Jurkat, Clone E6-1 (cell line): ENCODE data around the gene CCZ1.
"Not testable (repeated sequence)": the region's sequence is repeated elsewhere in the genome, so short reads cannot be mapped to it uniquely, and the experiment has no call there.

Experiments used
- DNase-seq: peaks from one replicate; pipeline ENCODE4 v3.0.0-alpha.2; 2011; ENCODE audit warnings: low read depth, low spot score
- H3K4me3 ChIP-seq: 2 replicates; pipeline ENCODE4 v1.5.1; 2011; ENCODE audit warnings: mild to moderate bottlenecking, low read length, control low read depth, moderate library complexity

CCZ1 gene

GRCh38 chr7:5903002-5903401, 4.5 kb downstream of the CCZ1 start:
- DNase-seq, H3K4me3 ChIP-seq: not testable (repeated sequence)

- DNase-seq, H3K4me3 ChIP-seq: not testable (repeated sequence)
Measured at GRCh38 chr7:5904726-5905125, 6.2 kb downstream of the CCZ1 start.

DNA sequence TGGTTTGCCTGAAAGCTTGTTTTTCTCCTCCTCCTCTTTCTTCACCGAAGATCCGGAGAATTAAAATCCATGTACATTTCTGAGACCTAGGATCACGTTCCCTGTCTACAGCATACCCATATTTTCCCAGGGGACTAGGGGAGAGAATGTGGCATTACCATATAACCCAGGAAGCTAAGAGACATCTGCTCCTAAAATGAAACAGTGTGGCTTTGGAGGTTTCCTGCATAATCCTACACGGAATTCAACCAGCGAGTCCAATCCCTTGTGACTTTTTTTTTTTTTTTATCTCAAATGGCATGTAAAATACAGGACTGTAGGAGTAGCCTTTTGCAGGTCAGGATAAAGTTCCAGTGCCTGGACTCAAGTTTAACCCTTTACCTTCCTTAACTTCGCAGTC, 10.3 kb downstream of the CCZ1 start:
- DNase-seq, H3K4me3 ChIP-seq: not testable (repeated sequence)

- H3K4me3 ChIP-seq, DNase-seq: not testable (repeated sequence)
Measured at GRCh38 chr7:5916529-5916928, 18.0 kb downstream of the CCZ1 start.

DNA sequence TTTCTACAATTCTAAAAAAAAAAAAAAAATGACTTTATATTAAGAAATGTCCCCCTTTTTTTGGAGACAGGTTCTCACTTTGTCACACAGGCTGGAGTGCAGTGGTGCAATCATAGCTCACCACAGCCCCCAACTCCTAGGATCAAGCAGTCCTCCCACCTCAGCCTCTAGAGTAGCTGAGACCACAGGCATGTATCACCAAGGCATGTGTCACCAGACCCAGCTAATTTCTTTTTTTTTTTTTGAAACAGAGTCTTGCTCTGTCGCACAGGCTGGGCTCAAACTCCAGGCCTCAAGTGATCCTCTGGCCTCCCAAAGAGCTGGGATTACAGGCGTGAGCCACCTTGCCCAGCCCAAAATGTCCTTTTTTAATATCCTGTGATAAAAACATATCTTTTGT, 25.6 kb downstream of the CCZ1 start:
- DNase-seq, H3K4me3 ChIP-seq: not testable (repeated sequence)

GRCh38 chr7:5924630-5925029, 26.1 kb downstream of the CCZ1 start:
- DNase-seq, H3K4me3 ChIP-seq: not testable (repeated sequence)

GRCh38 chr7:5926263-5926870, 27.8 kb downstream of the CCZ1 start:
- not testable (repeated sequence) for H3K4me3 ChIP-seq, DNase-seq

DNA sequence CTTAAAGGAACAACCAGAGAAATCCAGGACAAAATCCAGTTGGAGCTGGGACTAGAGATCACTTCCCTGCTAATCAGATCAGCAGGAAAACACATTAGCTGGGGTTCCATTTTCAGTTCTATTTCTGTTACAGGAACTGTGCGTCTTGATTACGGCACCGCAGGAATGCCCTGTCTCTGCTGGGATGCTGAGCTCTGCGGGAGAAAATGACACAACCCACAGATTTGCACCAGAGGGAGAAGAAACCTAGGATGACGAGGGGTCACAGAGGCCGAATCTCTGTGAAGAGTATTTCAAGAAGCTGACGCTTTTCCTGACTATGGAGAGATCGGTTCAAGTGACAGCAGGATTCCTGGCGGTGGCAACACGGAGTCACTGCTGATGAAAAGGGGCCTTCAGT, 31.8 kb downstream of the CCZ1 start:
- H3K4me3 ChIP-seq, DNase-seq: not testable (repeated sequence)

DNA sequence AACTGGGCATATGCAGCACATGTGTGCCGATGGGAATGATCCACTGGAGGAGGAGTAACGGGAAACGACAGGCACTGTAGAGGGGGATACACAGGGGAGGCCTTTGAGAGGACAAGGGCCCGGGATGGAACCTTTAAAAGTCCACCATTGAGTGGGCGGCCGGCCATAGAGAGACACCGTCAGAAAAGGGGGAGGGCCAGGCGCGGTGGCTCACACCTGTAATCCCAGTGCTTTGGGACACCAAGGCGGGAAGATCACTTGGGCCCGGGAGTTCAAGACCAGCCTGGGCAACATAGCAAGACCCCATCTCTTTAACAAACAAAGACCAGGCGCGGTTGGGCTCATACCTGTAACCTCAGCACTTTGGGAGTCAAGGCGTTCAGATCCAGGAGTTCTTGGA, 32.7 kb downstream of the CCZ1 start:
- H3K4me3 ChIP-seq, result not testable (repeated sequence)

GRCh38 chr7:5931905-5932644, 33.5 kb downstream of the CCZ1 start:
- DNase-seq, H3K4me3 ChIP-seq: not testable (repeated sequence)

More for the DNA sequence above, 32.7 kb downstream of the CCZ1 start:
- not testable (repeated sequence) for DNase-seq

DNA sequence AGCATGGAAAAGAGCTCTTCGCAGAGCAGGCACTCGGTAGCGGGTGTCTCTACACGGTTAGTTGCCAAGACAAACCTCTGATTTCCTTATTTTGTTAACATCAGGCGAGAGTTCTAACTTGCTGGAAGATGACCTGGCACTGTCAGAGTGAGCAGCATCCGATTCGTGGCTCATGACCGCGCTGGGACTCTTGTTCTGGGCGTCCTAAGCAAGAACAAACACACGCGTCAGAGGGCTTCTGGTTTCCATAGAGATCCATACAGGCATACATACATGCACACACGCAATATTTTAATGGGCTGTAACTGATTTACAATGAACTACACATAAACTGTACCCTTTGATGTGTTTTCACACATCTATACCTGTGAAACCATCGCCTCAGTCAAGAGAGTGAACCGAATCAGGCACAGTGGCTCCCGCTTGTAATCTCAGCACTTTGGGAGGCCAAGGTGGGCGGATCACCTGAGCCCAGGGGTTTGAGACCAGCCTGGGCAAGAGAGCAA, 36.5 kb downstream of the CCZ1 start:
- not testable (repeated sequence) for H3K4me3 ChIP-seq, DNase-seq

GRCh38 chr7:5963205-5963604, 64.7 kb downstream of the CCZ1 start:
- DNase-seq, H3K4me3 ChIP-seq: not testable (repeated sequence)

DNA sequence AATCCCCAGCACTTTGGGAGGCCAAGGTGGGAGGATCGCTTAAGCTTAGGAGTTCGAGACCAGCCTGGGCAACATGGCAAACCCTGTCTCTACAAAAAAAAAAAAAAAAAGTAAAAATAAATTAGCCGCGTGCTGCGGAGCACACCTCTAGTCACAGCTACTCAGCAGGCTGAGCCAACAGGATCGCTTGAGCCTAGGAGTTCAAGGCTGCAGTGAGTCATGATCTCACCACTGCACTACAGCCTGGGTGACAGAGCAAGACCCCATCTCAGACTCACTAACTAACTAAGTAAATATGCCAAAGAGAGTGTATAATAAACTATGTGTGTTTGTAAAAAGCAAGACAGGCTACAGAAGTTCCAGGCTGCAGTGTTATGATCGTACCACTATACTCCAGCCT, 65.3 kb downstream of the CCZ1 start:
- not testable (repeated sequence) for H3K4me3 ChIP-seq, DNase-seq

DNA sequence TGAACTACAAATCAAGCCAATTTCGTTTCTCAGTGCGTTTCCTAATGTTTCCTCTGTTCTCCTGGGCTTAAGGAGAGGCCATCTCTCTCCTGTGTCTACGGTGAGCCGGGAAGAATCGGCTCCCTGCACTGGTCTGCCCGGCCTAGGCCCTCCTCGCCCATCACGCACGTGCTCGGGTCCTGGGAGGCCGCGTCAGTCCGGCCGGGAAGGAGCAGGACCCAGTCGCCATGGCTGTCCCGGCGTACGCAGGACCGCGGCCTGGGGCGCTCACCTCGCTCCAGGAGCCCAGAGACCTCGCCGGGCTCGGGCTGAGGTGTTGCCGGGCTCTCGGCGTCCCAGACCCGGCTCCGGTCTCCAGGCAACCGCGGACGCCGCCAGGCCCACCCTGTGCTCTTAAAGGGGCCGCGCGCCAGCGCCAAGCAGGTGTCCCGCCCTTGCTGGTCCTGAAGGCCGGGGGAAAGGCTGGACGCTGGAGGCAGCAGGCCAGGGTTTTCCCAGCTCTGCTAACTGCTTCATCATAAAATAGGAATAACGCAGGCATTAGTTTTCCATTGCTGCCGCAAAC, 71.9 kb downstream of the CCZ1 start, which contains the start of gene RSPH10B:
Gene RSPH10B (minus strand): TSS at position 343 of the 565 bp plus-strand sequence. CDS start 3,573 bp downstream, outside the sequence.
- not testable (repeated sequence) for H3K4me3 ChIP-seq, DNase-seq

- H3K4me3 ChIP-seq, DNase-seq: not testable (repeated sequence)
Measured at GRCh38 chr7:5973580-5973979, 75.0 kb downstream of the CCZ1 start.
